Measurements from ENCODE around the gene CDC42BPG.

The CDC42BPG gene

DNA sequence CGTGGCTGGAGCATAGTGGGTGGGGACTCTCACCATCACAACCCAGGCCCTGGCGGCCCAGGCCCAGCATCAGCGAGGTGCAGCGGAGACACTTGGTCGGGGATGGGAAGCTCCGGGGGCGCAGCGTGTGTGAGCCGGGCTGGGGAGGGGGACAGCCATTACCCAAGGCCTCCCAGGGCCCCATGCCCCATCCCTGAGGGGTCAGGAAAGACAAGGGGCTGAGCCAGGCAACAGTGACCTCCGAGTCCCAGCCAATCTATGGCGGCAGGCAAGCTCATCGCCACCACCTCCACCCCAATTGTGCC, 11.3 kb downstream of the CDC42BPG start:
- POLR2A ChIA-PET, result no interaction called here
- CTCF ChIA-PET, result no interaction called here

More for the DNA sequence above, 11.3 kb downstream of the CDC42BPG start:
- TF ChIP-seq ZNF830 (tag by site-specific recombination; IDR thresholded peaks at IDR 0.05; ENCODE audit: low read depth) (no peak), SALL2 (tag by site-specific recombination; IDR thresholded peaks at IDR 0.05; ENCODE audit: borderline replicate concordance) (no peak), KLF16 (tag by site-specific recombination; IDR thresholded peaks at IDR 0.05) (no peak), ZNF423 (tag by site-specific recombination; IDR thresholded peaks at IDR 0.05) (no peak), ZNF596 (tag by site-specific recombination; IDR thresholded peaks at IDR 0.05) (no peak), ZNF555 (tag by site-specific recombination; conservative IDR thresholded peaks at IDR 0.05) (no peak), ZBTB48 (tag by site-specific recombination; IDR thresholded peaks at IDR 0.05) (no peak), ZNF707 (tag by site-specific recombination; IDR thresholded peaks at IDR 0.05) (no peak), ZNF792 (tag by site-specific recombination; IDR thresholded peaks at IDR 0.05) (no peak), ZNF184 (tag by site-specific recombination; IDR thresholded peaks at IDR 0.05) (no peak), KLF7 (tag by site-specific recombination; IDR thresholded peaks at IDR 0.05; ENCODE audit: borderline replicate concordance) (no peak), ZNF416 (tag by site-specific recombination; IDR thresholded peaks at IDR 0.05) (no peak), GLIS1 (tag by site-specific recombination; IDR thresholded peaks at IDR 0.05) (no peak)
- TF ChIP-seq, protein P1, sequence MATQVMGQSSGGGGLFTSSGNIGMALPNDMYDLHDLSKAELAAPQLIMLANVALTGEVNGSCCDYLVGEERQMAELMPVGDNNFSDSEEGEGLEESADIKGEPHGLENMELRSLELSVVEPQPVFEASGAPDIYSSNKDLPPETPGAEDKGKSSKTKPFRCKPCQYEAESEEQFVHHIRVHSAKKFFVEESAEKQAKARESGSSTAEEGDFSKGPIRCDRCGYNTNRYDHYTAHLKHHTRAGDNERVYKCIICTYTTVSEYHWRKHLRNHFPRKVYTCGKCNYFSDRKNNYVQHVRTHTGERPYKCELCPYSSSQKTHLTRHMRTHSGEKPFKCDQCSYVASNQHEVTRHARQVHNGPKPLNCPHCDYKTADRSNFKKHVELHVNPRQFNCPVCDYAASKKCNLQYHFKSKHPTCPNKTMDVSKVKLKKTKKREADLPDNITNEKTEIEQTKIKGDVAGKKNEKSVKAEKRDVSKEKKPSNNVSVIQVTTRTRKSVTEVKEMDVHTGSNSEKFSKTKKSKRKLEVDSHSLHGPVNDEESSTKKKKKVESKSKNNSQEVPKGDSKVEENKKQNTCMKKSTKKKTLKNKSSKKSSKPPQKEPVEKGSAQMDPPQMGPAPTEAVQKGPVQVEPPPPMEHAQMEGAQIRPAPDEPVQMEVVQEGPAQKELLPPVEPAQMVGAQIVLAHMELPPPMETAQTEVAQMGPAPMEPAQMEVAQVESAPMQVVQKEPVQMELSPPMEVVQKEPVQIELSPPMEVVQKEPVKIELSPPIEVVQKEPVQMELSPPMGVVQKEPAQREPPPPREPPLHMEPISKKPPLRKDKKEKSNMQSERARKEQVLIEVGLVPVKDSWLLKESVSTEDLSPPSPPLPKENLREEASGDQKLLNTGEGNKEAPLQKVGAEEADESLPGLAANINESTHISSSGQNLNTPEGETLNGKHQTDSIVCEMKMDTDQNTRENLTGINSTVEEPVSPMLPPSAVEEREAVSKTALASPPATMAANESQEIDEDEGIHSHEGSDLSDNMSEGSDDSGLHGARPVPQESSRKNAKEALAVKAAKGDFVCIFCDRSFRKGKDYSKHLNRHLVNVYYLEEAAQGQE (tag by site-specific recombination; IDR thresholded peaks at IDR 0.05), result no peak
- TF ChIP-seq, protein P2, sequence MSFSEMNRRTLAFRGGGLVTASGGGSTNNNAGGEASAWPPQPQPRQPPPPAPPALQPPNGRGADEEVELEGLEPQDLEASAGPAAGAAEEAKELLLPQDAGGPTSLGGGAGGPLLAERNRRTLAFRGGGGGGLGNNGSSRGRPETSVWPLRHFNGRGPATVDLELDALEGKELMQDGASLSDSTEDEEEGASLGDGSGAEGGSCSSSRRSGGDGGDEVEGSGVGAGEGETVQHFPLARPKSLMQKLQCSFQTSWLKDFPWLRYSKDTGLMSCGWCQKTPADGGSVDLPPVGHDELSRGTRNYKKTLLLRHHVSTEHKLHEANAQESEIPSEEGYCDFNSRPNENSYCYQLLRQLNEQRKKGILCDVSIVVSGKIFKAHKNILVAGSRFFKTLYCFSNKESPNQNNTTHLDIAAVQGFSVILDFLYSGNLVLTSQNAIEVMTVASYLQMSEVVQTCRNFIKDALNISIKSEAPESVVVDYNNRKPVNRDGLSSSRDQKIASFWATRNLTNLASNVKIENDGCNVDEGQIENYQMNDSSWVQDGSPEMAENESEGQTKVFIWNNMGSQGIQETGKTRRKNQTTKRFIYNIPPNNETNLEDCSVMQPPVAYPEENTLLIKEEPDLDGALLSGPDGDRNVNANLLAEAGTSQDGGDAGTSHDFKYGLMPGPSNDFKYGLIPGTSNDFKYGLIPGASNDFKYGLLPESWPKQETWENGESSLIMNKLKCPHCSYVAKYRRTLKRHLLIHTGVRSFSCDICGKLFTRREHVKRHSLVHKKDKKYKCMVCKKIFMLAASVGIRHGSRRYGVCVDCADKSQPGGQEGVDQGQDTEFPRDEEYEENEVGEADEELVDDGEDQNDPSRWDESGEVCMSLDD (tag by site-specific recombination; IDR thresholded peaks at IDR 0.05), result no peak
- TF ChIP-seq, protein P3, sequence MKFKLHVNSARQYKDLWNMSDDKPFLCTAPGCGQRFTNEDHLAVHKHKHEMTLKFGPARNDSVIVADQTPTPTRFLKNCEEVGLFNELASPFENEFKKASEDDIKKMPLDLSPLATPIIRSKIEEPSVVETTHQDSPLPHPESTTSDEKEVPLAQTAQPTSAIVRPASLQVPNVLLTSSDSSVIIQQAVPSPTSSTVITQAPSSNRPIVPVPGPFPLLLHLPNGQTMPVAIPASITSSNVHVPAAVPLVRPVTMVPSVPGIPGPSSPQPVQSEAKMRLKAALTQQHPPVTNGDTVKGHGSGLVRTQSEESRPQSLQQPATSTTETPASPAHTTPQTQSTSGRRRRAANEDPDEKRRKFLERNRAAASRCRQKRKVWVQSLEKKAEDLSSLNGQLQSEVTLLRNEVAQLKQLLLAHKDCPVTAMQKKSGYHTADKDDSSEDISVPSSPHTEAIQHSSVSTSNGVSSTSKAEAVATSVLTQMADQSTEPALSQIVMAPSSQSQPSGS (tag by site-specific recombination; IDR thresholded peaks at IDR 0.05; ENCODE audit: low read depth), result no peak
- TF ChIP-seq, protein P4, sequence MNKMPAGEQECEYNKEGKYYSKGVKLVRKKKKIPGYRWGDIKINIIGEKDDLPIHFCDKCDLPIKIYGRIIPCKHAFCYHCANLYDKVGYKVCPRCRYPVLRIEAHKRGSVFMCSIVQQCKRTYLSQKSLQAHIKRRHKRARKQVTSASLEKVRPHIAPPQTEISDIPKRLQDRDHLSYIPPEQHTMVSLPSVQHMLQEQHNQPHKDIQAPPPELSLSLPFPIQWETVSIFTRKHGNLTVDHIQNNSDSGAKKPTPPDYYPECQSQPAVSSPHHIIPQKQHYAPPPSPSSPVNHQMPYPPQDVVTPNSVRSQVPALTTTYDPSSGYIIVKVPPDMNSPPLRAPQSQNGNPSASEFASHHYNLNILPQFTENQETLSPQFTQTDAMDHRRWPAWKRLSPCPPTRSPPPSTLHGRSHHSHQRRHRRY (tag by site-specific recombination; IDR thresholded peaks at IDR 0.05), result no peak
- TF ChIP-seq, protein P5, sequence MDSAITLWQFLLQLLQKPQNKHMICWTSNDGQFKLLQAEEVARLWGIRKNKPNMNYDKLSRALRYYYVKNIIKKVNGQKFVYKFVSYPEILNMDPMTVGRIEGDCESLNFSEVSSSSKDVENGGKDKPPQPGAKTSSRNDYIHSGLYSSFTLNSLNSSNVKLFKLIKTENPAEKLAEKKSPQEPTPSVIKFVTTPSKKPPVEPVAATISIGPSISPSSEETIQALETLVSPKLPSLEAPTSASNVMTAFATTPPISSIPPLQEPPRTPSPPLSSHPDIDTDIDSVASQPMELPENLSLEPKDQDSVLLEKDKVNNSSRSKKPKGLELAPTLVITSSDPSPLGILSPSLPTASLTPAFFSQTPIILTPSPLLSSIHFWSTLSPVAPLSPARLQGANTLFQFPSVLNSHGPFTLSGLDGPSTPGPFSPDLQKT (IDR thresholded peaks at IDR 0.05; ENCODE audit: borderline replicate concordance, low read depth, low read length), result no peak
- Histone ChIP-seq H3K4me1 (ENCODE audit: control insufficient read depth, insufficient read depth, low read length) (no peaks in the 10 kb centered on the region), H3K27ac (ENCODE audit: extremely low read depth, low read depth, low read length) (no peak overlapping the region), H3K4me3 (ENCODE audit: low read depth, low read length) (no peak overlapping the region), H3K36me3 (ENCODE audit: control insufficient read depth in 2 of 2, insufficient read depth in 1 of 2, low read length in 2 of 2) (peaks cover 0 to 21% of the 10 kb centered on the region in 2 experiments; a peak in 1 of 3 replicates), H3K9me3 (ENCODE audit: control insufficient read depth, insufficient read depth, low read depth, low read length) (no peaks in the 10 kb centered on the region)

Data from HEK293 (cell line).